HG02623 (cell line): ENCODE measurements around the gene CARM1.
"Not testable (repeated sequence)": the region's sequence is repeated elsewhere in the genome, so short reads cannot be mapped to it uniquely, and the experiment has no call there.

Experiments
- ATAC-seq: cut with Tn5 transposase; IDR thresholded peaks from one replicate; pipeline ENCODE4 v1.9.1; 2021; ENCODE audit warnings: moderate library complexity; ENCODE audit not compliant: unreplicated experiment

CARM1 gene

DNA sequence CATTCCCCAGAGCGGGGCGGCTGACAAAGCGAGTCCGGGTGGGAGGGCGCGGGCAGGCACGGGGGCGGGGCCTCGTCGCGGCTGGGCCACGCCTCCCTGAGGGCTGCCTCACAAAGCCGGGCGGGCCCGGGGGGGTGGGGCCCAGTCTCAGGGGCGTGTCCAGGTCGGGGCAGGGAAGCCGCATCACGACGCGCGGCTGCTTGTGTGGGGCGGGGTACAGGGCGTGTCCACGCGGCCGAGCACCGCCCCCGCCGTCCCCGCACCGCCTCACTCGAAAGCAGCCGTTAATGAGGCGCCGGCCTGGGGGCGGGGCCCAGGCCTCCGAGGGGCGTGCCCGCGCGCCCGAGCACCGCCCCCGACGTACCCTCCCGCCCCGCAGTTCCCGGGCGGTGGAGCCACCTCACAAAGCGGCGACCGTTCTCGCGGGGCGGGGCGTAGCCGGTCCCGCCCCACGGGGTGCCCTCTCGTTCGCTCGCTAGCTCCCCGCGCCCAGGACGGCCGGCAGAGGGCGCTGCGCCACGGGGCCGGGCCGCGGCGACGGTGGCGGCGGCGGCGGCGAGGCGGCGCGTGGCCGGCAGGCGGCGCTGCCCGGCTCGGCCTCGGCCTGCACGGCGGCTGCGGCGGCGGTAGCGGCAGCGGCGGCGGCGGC lies at the start of gene CARM1:
Gene CARM1 (plus strand): TSS at position 599 of the 649 bp plus-strand sequence. CDS start 150 bp downstream, outside the sequence.
- peak; percentile 68 for ATAC-seq

DNA sequence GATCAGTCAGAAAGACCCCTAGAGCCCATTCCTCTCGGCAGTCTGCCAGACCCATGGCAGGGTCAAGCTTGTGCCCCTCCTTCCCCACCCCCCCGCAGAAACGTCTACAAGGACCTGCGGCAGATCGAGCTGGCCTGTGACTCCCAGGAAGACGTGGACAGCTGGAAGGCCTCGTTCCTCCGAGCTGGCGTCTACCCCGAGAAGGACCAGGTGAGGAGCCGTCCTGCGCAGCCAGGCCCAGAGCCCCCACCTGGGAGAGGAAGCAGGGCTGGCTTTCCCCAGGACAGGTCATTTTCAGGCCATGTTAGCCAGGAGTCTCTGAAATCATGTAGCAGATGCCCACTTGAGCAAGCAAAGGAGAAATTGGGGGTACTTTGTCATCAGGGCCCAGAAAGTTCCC lies 47.7 kb upstream of the CARM1 start:
- ATAC-seq, result no peak

DNA sequence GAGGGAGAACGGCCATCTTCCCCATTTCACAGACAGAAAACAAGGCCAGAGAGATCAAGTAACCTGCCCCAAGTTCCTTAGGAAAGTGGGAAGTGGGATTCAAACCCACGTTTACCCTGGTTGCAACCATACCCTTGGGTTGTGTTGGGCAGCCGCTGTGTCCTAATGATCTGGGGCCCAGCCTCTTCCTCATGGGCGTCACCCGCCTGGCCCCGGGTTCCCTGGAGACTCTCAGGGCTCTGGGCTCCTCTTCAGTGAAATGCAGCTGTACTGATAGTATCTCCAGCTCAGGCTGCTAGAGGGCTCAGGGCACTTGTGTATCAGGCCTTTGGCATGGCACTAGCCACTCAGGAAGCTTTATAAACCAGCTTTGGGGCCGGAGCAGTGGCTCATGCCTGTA lies 45.1 kb upstream of the CARM1 start:
- no peak for ATAC-seq

DNA sequence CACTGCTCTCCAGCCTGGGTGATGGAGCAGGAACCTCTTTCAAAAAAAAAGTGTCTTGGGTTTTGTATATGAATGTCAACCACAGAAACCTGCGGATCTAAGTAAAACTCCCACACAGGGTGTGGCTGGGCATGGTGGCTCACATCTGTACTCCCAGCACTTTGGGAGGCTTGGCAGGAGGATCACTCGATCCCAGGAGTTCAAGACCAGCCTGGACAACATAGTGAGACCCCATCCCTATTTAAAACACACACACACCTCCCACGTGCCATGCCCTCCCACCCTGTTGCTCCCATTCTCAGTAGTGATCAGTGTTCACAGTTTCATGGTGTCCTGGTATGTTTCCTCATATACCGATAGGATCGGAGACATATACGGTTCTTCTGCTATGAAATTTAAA lies 44.5 kb upstream of the CARM1 start:
- ATAC-seq, result no peak

DNA sequence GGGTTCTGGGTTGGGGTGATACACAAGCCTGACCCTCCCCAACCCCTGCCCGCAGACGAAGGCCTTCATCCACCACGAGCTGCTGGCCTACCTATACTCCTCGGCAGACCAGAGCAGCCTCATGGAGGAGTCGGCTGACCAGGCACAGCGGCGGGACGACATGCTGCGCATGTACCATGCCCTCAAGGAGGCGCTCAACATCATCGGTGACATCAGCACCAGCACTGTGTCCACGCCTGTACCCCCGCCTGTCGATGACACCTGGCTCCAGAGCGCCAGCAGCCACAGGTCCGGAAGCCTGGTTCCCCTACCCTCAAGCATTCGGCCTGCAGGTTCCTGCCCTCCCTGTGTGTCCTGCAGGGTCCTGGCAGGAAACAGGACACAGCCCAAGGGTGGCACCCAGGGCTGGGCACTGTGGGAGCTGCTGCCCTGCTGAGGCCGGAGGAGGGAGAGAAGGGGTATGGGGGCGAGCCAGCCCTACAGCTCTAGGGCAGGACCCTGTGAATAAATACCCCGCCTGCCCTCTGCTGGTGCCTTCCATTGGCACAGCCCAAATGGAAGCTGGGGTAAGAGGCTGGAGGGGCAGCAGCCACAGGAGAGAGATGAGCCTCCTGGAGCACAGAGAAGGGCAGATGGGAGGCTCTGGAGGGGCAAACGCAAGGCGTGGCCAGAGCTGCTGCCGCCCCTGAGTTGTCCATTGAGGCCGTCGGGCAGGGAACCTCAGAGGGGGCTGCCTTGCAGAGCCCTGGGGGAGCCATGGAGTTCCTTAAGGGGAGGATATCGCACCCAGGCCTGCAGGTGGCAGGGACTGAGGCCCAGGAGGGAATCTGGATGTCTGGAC lies 42.2 kb upstream of the CARM1 start:
- no peak for ATAC-seq

DNA sequence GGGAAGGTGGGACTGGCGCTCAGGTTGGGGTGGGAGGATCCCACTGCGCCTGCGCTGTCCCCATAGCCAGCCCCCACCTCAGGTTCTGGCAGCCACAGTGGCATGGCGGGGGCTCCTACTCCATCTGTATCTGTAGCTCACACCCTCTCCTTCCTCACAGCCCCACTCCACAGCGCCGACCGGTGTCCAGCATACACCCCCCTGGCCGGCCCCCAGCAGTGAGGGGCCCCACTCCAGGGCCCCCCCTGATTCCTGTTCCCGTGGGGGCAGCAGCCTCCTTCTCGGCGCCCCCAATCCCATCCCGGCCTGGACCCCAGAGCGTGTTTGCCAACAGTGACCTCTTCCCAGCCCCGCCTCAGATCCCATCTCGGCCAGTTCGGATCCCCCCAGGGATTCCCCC lies 41.4 kb upstream of the CARM1 start:
- no peak for ATAC-seq

DNA sequence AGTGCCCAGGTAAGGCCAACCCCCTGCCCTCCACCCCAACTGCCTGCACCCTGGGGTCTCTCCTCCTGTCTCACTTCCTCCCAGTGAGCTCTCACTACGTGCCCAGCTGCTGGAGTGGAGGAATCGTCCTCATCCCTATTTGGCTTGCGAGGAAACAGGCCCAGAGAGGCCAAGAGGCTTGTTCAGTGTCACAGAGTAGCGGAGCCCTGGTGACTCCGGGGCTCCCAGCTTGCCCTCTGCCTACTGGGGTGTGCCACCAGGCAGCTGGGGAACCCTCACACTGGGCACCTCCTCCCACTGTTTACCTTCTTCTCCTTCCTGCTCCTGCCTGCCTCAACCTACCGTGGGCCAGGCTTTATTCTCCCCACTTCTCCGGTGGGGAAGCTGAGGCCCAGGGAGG lies 41.0 kb upstream of the CARM1 start:
- ATAC-seq, result no peak

DNA sequence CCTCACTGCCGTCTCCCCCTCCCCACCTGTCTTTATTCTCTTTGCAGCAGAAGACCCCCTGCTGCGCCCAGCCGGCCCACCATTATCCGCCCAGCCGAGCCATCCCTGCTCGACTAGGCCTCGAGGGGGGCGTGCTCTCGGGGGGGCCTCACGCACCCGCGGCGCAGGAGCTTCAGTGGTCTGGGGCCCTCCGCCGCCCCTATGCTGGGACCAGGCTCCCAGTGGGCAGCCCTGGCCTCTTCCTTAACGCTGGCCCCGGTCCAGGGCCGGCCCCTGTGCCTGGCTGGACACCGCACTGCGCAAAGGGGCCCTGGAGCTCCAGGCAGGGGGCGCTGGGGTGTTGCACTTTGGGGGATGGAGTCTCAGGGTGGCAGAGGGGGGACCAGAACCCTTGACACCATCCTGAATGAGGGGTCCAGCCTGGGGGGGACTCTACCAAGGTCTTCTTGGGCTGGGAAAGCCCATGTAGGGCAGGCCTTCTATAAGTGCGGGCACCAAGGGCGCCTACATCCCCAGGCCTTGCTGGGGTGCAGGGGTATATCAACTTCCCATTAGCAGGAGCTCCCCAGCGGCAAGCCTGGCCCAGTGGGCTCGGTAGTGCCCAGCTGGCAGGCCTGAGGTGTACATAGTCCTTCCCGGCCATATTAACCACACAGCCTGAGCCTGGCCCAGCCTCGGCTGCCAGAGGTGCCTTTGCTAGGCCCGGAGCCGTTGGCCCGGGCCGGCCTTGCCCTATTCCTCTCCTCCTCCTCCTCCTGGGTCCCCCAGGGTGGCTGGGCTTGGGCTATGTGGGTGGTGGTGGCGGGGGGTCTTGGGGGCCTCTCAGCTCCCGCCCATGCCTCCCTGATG lies 40.2 kb upstream of the CARM1 start:
- ATAC-seq, result no peak

DNA sequence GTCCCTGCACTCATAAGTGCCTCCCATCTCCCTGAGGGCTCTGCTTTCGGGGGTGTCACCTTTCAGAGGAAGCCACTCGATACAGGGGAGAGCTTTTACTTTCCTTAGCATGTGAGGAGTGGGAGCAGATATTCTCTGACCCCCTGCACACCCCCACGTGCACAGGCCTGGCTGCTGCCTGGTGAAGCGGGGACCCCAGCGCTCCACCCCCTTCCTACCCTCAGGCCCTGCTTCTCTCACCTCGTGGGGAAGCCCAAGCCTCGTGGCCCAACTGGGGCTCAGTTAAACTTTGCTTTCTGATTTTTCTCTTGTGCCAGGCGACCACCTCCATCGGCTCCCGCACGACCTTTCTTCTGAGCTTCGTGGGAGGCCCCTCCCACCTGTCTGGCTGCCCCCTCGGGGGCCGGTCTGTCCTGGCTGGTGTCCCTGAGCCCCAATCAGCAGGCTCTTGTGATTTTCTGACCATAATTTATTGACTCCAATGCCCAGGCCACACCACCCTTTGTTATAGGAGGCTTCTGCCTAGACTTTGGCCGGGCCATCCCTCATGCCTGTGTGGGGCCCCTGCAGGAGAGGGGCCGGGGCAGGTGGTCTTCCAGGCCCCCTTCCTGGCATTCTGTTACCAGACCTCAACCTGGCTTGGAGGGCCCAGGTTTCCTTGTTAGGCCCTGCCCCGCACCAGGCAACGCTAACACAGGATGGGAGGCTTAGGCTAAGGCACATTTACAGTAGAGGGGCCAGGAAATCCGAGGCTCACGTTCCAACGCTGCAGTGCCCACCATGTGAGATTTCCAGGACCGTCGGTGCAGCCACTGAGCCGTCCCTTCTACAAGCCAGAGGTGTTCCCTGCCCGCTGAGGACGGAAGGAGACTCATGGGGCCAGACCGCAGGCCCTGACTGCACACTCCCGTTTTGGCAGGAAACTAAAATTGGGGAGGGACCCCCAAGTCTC lies 39.1 kb upstream of the CARM1 start:
- ATAC-seq, result no peak

DNA sequence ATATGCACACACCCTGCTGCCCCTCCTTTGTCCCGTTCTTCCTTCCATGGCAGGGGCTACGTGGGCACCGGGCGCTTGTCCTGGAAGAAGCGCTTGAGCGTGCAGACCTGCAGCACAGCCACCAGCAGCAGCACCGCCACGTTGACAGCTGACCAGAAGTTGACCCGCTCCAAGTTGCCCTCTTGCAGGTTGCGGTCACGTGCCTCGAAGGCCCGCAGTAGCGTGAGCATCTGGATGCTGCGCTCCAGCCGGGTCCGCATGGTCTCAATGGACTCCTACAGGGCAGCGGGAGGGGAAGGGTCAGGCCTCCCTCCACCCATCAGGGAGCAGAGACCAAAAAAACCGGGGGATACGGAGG lies 38.4 kb upstream of the CARM1 start:
- ATAC-seq, result no peak

DNA sequence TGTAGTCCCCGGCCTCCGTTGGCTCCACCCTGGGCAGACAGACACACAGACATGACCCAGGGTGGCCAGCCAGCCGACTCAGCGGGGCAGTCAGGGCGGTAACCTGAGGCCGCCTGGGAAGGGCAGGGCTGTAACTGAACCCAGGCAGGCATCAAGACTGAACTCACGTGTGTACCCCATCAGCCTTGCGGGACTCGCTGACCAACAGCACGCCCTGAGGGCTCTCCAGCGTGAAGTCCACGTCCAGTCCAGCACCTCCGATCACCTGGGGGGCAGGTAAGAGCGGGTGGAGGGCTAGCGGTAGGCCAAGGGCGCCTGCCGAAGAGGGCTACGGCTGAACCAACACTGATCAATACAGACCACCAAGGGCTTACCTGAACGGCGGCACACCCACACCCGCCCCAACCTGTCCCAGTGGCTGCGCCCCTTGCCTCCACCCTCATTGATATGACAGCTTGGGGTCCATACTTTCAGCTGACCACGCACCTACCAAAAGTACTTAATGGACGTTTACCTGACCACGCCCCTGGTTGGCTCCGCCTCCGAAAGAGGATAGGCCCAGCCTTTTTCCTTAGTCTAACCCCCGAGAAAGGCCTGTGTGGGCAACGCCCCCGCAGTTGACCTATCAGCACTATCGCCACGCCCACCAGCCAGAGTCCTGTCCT lies 36.1 kb upstream of the CARM1 start:
- peak; percentile 9 for ATAC-seq

DNA sequence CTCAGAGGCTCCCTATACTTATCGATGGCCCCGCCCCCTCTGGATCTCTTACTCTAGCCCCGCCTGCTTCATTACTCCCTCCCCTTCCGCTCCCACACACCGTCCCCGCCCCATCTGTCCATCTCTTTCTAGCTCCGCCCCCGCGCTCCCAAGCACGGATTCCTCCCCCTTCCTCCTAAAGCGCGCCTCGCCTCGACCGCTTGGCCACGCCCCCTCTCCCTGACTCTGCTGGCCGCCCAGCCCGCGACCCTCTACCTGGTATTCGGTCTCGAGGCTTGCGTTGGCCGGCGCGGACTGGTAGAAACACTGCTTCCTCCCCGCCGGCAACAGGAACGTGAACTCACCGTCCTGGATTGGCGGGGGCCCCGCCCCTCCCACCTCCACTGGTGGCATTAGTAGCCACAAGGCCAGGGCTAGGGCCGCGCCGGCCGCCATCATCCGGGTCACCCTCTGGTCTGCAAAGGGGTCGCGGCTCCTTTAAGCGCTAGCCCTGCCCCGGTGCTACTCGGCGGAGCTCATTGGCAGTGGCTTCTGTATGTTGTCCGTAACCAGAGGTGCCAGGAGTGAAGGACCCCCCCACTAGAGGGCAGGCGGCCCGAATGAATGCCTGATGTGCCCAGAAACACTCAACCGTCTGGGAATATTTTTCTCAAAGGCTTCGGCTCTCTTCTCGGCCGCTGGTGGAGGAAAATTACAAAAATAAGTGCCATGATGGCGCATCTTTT lies 35.4 kb upstream of the CARM1 start, which contains the start of gene TMED1:
Gene TMED1 (minus strand): TSS at position 459 of the 725 bp plus-strand sequence. CDS start 21 bp downstream, at position 438.
- peak; percentile 70 for ATAC-seq

DNA sequence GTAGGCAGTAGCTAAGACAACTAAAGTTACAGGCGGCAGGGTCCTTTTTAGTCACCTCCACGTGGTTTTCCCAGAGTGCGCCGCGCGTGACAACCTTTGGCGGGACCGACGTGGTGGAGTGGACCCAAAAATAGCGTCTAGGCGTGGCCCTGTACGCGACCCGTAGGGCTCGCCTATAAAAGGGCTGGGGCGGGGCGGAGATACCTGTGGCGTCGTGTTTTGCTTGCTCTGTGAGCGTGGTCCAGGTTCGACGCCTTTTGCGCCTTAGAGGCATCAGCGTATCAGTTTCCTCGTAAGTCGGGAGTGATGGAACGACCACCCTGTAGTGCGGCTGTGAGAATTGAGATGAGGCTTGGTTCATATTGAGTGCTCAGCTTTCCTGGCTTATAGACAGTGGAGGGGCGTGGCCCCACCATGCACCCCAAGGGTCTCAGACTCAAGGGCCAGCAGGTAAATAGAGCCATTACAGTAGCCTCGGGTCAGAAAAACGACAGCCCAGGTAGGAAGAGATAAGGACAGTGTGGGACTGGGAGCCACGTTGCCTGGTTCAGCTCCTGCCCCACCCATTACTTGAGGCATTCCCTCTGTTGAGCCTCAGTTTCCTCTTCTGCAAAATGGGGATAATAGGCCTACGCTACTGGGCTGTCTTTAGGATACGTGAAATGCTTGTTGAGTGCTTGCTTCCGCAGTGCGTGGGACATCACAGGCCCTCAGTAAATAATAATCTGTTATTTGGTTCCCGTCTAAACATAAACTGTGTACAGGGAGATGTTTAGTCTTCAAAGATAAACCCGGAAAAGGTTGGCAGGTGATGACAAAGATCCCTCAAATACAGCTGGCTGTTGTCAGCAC lies 34.6 kb upstream of the CARM1 start:
- ATAC-seq, result no peak

DNA sequence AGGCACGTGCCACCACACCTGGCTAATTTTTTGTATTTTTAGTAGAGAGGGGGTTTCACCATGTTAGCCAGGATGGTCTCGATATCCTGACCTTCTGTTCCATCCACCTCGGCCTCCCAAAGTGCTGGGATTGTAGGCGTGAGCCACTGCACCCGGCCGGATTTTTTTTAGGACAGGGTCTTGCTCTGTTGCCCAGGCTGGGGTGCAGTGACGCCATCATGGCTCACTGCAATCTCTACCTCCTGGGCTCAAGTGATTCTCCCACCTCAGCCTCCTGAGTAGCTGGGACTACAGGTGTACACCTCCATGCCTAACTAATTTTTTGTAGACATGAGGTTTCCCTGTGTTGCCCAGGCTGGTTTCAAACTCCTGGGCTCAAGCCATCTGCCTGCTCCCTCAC lies 33.7 kb upstream of the CARM1 start:
- ATAC-seq, result not testable (repeated sequence)

DNA sequence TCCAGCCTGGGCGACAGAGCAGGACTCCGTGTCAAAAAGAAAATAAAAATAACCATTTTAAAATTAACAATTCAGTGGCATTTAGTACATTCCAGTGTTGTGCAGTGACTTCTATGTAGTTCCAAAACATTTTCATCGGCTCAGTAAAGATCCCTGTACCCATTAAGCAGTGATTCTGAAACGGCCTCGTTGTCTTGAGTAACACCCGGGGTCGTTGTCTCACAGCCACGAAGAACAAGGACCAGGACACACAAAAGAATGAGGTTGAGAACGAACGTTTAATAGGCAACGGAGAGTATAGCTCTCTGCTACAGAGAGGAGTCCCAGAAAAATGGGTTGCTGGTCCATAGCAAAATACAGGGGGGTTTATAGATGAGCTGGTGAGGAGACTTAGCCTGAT lies 33.0 kb upstream of the CARM1 start:
- no peak for ATAC-seq

DNA sequence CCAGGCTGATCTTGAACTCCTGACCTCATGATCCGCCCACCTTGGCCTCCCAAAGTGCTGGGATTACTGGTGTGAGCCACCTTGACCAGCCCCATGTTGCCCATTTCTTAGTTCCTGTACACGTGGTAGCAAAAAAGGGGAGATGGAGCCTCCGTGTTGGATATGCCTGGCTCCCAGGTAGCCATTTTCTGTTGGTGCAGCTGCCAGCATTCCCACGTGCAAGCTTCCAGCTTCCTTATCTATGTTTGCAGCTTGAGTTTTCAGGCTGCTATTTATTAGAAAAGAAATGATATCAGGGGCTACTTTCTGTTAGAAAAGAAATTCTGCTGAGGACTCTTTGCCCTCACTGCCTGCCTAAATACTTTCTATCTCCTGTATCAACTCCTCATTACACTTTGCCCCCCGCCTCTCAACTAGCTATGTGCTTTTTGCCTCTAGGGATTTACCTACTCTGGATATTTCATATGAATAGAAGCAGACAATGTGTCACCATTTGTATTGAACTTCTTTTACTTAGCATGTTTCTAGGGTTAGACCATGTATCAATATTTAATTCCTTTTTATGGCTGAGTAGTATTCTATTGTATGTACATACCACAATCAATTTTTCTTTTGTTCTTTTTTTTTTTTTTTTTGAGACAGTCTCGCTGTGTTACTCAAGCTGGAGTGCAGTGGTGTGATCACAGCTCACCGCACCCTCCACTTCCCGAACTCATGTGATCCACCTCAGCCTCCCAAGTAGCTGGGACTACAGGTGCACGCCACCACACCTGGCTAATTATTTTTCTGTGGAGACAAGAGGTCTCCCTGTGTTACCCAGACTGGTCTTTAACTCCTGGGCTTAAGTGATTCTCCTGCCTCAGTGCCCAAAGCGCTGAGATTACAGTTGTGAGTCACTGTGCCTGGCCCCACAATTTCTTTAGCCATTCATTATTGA lies 32.0 kb upstream of the CARM1 start:
- ATAC-seq, result no peak

DNA sequence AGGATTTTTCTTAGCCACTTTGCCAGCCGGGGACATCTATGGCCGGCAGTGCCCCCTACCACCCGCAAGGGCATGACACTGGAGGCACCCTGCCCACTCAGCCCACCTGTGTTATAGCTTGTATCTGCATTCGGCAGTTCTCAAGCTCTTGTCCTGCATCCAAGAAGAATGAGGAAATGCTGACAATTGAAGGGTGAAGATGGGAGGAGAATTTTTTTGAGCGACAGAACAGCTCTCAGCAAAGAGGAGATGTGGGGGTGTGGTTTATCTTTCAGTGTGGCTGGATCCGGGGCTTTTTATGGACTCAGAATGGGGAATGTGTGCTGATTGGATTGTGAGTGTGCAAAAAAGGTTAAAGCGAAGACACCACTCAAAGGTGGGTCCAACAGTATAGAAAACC lies 28.6 kb upstream of the CARM1 start:
- ATAC-seq, result no peak
